SK-N-SH (cell line): ENCODE measurements around the gene EIF1. TPM values are rescaled to one million over a fixed set of nuclear protein-coding genes. Genes with fewer than 3 reads are reported as not detected.

ENCODE experiments used
- CTCF ChIA-PET: fragments of 300-600, 350-600 bp; formaldehyde crosslinking; extraction: SDS; loops from one replicate; lab custom pipeline; 2021; lab: Yijun Ruan, JAX
- POLR2A ChIA-PET: fragments of 350-600 bp; sonication (Branson Sonifier 250); formaldehyde crosslinking; extraction: SDS; loops from one replicate; lab custom pipeline; 2020; ENCODE audit warnings: antibody characterized with exemption, inconsistent platforms; lab: Yijun Ruan, JAX
- DNase-seq: peaks from one replicate; pipeline ENCODE4 v3.0.0; 2012
- H2AFZ ChIP-seq: fragments of 200-600 bp; sonication (generic); 2 replicates; pipeline ENCODE4 v1.8.1; 2016; ENCODE audit warnings: antibody characterized with exemption, mild to moderate bottlenecking, low read depth
- H3F3A ChIP-seq: fragments of 200-600 bp; sonication (generic); replicated peaks from 2 replicates; pipeline ENCODE3; 2016; ENCODE audit warnings: antibody characterized with exemption, mild to moderate bottlenecking; ENCODE audit not compliant: insufficient read depth
- H3K27ac ChIP-seq, 2 experiments: fragments of 200-500 bp in 1 of 2; fragments of 200-600 bp in 1 of 2; sonication (Bioruptor generic) in 1 of 2; sonication (generic), shearing (Covaris generic) in 1 of 2; 2 replicates each; pipeline versions ENCODE4 v1.5.1 to v1.6.1; 2014 to 2016; ENCODE audit warnings: low read depth in 2 of 2, inconsistent platforms in 1 of 2, low read length in 1 of 2, mild to moderate bottlenecking in 1 of 2, mixed read lengths in 1 of 2
- H3K27me3 ChIP-seq: fragments of 200-600 bp; sonication (generic), shearing (Covaris generic); 2 replicates; pipeline ENCODE4 v1.6.1; 2016; ENCODE audit warnings: mixed run types; ENCODE audit not compliant: insufficient read depth
- H3K36me3 ChIP-seq, 2 experiments: fragments of 200-500 bp in 1 of 2; fragments of 200-600 bp in 1 of 2; sonication (Bioruptor generic) in 1 of 2; sonication (generic) in 1 of 2; replicated peaks in 1 of 2; 2 replicates each; pipeline versions ENCODE3 to v1.5.1; 2014 to 2016; ENCODE audit warnings: low read length in 1 of 2, mild to moderate bottlenecking in 1 of 2; ENCODE audit not compliant: insufficient read depth in 2 of 2, control insufficient read depth in 1 of 2
- H3K4me1 ChIP-seq, 2 experiments: fragments of 200-500 bp in 1 of 2; fragments of 200-600 bp in 1 of 2; sonication (Bioruptor generic) in 1 of 2; sonication (generic), shearing (Covaris generic) in 1 of 2; 2 replicates each; pipeline versions ENCODE4 v1.5.1 to v1.6.1; 2014 to 2016; ENCODE audit warnings: low read depth in 1 of 2, low read length in 1 of 2, mixed run types in 1 of 2; ENCODE audit not compliant: insufficient read depth in 2 of 2, control insufficient read depth in 1 of 2
- H3K4me2 ChIP-seq: fragments of 200-600 bp; sonication (generic), shearing (Covaris generic); 2 replicates; pipeline ENCODE4 v1.6.1; 2017; ENCODE audit warnings: mixed run types
- H3K4me3 ChIP-seq, 2 experiments: fragments of 200-500 bp in 1 of 2; fragments of 200-600 bp in 1 of 2; sonication (Bioruptor generic) in 1 of 2; sonication (generic), shearing (Covaris generic) in 1 of 2; 2 replicates each; pipeline versions ENCODE4 v1.5.1 to v1.8.1; 2014 to 2016; ENCODE audit warnings: low read depth in 2 of 2, inconsistent platforms in 1 of 2, low read length in 1 of 2, mild to moderate bottlenecking in 1 of 2, mixed read lengths in 1 of 2, moderate library complexity in 1 of 2
- H3K79me2 ChIP-seq: fragments of 200-600 bp; sonication (generic); 2 replicates; pipeline ENCODE4 v1.8.1; 2017; ENCODE audit warnings: mild to moderate bottlenecking; ENCODE audit not compliant: insufficient read depth
- H3K9ac ChIP-seq: fragments of 200-600 bp; sonication (generic); 2 replicates; pipeline ENCODE4 v1.6.1; 2017; ENCODE audit warnings: mixed run types
- H3K9me2 ChIP-seq: fragments of 200-600 bp; sonication (generic); 2 replicates; pipeline ENCODE4 v1.6.1; 2017; ENCODE audit warnings: mixed run types
- H3K9me3 ChIP-seq: fragments of 200-600 bp; sonication (generic); 2 replicates; pipeline ENCODE4 v1.6.1; 2017; ENCODE audit warnings: mixed run types, mild to moderate bottlenecking, moderate library complexity
- H4K20me1 ChIP-seq: fragments of 200-600 bp; sonication (generic); 2 replicates; pipeline ENCODE4 v1.6.1; 2017; ENCODE audit warnings: mild to moderate bottlenecking, mixed run types; ENCODE audit not compliant: insufficient read depth
- CHD2 ChIP-seq: fragments of 150-350 bp; IDR thresholded peaks from 2 replicates; pipeline ENCODE4 v1.6.1; 2018; ENCODE audit warnings: low read length; ENCODE audit not compliant: partially characterized antibody
- CTCF ChIP-seq: fragments of 200-600 bp; sonication (generic); IDR thresholded peaks from 2 replicates; pipeline ENCODE4 v1.6.1; 2017; ENCODE audit warnings: antibody characterized with exemption, mild to moderate bottlenecking, moderate library complexity
- FOXJ3 ChIP-seq: sonication (generic); formaldehyde crosslinking; IDR thresholded peaks from 2 replicates; pipeline ENCODE4 v1.5.1; 2020; ENCODE audit warnings: mild to moderate bottlenecking, missing genetic modification reagents
- FOXM1 ChIP-seq: IDR thresholded peaks from 2 replicates; pipeline ENCODE4 v1.4.0; 2012; ENCODE audit warnings: low read depth, mild to moderate bottlenecking
- MEF2A ChIP-seq: IDR thresholded peaks from 2 replicates; pipeline ENCODE4 v1.4.0; 2012; ENCODE audit warnings: low read depth, borderline replicate concordance
- PBX3 ChIP-seq: IDR thresholded peaks from 2 replicates; pipeline ENCODE4; 2012
- POLR2AphosphoS5 ChIP-seq: IDR thresholded peaks from 2 replicates; pipeline ENCODE4 v1.6.1; 2012; ENCODE audit warnings: low read depth, low read length
- SMC3 ChIP-seq: IDR thresholded peaks from 2 replicates; pipeline ENCODE4 v1.6.1; 2012; ENCODE audit warnings: low read depth, low read length, improper control_type of control experiment
- TAF1 ChIP-seq: IDR thresholded peaks from 2 replicates; pipeline ENCODE4 v1.6.1; 2012; ENCODE audit warnings: low read depth, mild to moderate bottlenecking, low read length, moderate library complexity, borderline replicate concordance
- TCF12 ChIP-seq: IDR thresholded peaks from 2 replicates; pipeline ENCODE4 v1.4.0; 2012
- USF2 ChIP-seq: fragments of 150-350 bp; IDR thresholded peaks from 2 replicates; pipeline ENCODE4 v1.6.1; 2017; ENCODE audit warnings: antibody characterized with exemption, low read length, low read depth, borderline replicate concordance
- YY1 ChIP-seq: IDR thresholded peaks from 2 replicates; pipeline ENCODE4 v1.4.0; 2012; ENCODE audit warnings: low read depth, mild to moderate bottlenecking
- ZBTB33 ChIP-seq: IDR thresholded peaks from 2 replicates; pipeline ENCODE4 v1.4.0; 2012; ENCODE audit warnings: low read depth, borderline replicate concordance
- WGBS: methylation state at CpG from one replicate; pipeline ENCODE4 v1.1.6; 2017; ENCODE audit warnings: low lambda C conversion rate; 5-methylcytosine and 5-hydroxymethylcytosine counted together
- polyA plus RNA-seq, 3 experiments: library from polyadenylated mRNA; depleted of rRNA; stranded (reverse); fragments of >200 nt; gene quantifications; 2 replicates each; pipeline ENCODE4 v1.2.3, GENCODE V29; 2012
- TF ChIP-seq, protein P1 (sequence below): IDR thresholded peaks from 2 replicates; pipeline ENCODE4 v1.6.1; 2012; ENCODE audit warnings: mild to moderate bottlenecking, low read depth, low read length, moderate library complexity
- TF ChIP-seq, protein P2 (sequence below): IDR thresholded peaks from 2 replicates; pipeline ENCODE4 v1.4.0; 2012; ENCODE audit warnings: low read depth, borderline replicate concordance

EIF1 gene
- polyA plus RNA-seq, 1 of the 3 experiments (the other 2 are of a cell fraction): 300 TPM

DNA sequence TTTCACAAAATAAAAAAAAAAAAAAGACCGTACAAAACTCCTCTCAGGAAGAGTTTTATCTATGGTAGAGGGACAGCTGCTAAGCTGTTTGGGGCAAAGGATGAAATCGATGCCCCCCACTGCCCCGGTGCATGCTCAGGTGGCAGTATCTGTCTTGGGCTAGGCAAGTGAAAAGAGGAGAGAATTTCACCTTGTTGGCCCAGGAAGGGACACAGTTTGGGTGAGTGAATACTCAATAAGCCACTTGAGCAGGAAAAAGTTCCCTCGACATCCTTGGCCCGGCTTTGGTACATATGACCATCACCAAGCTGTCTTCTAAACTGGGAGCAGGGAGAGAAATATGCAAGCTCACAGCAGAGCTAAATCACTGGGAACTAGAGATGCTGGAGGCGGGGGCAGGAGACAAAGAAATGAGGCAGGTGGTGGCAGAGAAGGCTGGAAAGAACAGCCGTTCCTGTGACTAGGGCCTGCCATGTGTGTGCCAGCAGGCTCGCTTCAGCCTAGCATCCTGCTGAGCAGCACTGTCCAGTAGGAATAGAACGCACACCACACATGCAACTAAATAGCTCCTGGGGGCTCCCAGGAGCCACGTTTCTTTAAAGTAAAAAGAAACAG, 8.2 kb upstream of the EIF1 start:
- H4K20me1 ChIP-seq: no peaks in the 10 kb centered on the region
- H3K9me3 ChIP-seq: no peaks in the 10 kb centered on the region
- H3K9ac ChIP-seq: no peak overlapping the region
- 83% methylated on average over 10 of the region's 10 CpGs for WGBS
- H3K4me1 ChIP-seq: peaks cover 0 to 14% of the 10 kb centered on the region in 2 experiments; a peak in 1 of 4 replicates
- no peak overlapping the region for H2AFZ ChIP-seq
- no peaks in the 10 kb centered on the region for H3F3A ChIP-seq
- no peak overlapping the region for H3K4me2 ChIP-seq
- H3K36me3 ChIP-seq: no peaks in the 10 kb centered on the region
- no peak overlapping the region for H3K27ac ChIP-seq
- ChIA-PET CTCF (interaction anchor here (0.9 to 18.0 kb wide), 7 partner anchors 9 to 877 kb away, joined by 3 to 235 read pairs (median 3); partner anchors contain the start of gene EIF1), POLR2A (interaction anchor here (0.6 to 1.6 kb wide), 2 partner anchors 8 to 10 kb away, joined by 4 to 8 read pairs; partner anchors contain the start of gene EIF1)
- DNase-seq: no peak
- no peaks in the 10 kb centered on the region for H3K79me2 ChIP-seq
- no peak overlapping the region for H3K4me3 ChIP-seq
- TF ChIP-seq TCF12 (no peak), POLR2AphosphoS5 (no peak), FOXJ3 (CRISPR knock-in tag) (no peak), ZBTB33 (no peak), SMC3 (no peak), MEF2A (no peak), CHD2 (no peak)
- TF ChIP-seq, protein P1, sequence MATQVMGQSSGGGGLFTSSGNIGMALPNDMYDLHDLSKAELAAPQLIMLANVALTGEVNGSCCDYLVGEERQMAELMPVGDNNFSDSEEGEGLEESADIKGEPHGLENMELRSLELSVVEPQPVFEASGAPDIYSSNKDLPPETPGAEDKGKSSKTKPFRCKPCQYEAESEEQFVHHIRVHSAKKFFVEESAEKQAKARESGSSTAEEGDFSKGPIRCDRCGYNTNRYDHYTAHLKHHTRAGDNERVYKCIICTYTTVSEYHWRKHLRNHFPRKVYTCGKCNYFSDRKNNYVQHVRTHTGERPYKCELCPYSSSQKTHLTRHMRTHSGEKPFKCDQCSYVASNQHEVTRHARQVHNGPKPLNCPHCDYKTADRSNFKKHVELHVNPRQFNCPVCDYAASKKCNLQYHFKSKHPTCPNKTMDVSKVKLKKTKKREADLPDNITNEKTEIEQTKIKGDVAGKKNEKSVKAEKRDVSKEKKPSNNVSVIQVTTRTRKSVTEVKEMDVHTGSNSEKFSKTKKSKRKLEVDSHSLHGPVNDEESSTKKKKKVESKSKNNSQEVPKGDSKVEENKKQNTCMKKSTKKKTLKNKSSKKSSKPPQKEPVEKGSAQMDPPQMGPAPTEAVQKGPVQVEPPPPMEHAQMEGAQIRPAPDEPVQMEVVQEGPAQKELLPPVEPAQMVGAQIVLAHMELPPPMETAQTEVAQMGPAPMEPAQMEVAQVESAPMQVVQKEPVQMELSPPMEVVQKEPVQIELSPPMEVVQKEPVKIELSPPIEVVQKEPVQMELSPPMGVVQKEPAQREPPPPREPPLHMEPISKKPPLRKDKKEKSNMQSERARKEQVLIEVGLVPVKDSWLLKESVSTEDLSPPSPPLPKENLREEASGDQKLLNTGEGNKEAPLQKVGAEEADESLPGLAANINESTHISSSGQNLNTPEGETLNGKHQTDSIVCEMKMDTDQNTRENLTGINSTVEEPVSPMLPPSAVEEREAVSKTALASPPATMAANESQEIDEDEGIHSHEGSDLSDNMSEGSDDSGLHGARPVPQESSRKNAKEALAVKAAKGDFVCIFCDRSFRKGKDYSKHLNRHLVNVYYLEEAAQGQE: no peak
- no peaks in the 10 kb centered on the region; the same call in 1 of the 2 replicates for H3K27me3 ChIP-seq
- no peaks in the 10 kb centered on the region for H3K9me2 ChIP-seq

GRCh38 chr17:41681776-41682175, 6.9 kb upstream of the EIF1 start:
- POLR2A ChIA-PET: no interaction called here
- Histone ChIP-seq H3K27me3 (no peaks in the 10 kb centered on the region; the same call in 1 of the 2 replicates), H3K9me3 (no peaks in the 10 kb centered on the region), H2AFZ (no peak overlapping the region), H4K20me1 (no peaks in the 10 kb centered on the region), H3K27ac (no peak overlapping the region), H3K36me3 (no peaks in the 10 kb centered on the region), H3F3A (no peaks in the 10 kb centered on the region), H3K9ac (no peak overlapping the region), H3K4me3 (no peak overlapping the region), H3K79me2 (no peaks in the 10 kb centered on the region), H3K9me2 (no peaks in the 10 kb centered on the region), H3K4me2 (no peak overlapping the region), H3K4me1 (peaks cover 0 to 14% of the 10 kb centered on the region in 2 experiments; a peak in 1 of 4 replicates)
- 85% methylated on average over 3 of the region's 3 CpGs for WGBS
- DNase-seq: no peak
- CTCF ChIA-PET: interaction anchor here (1.3 to 18.0 kb wide), 5 partner anchors 8 to 132 kb away, joined by 3 to 235 read pairs (median 9); partner anchors contain the start of gene EIF1
- TF ChIP-seq YY1 (no peak), CTCF (no peak), CHD2 (no peak), MEF2A (no peak), TAF1 (no peak), FOXM1 (no peak), PBX3 (no peak), USF2 (no peak)
- TF ChIP-seq, protein P2, sequence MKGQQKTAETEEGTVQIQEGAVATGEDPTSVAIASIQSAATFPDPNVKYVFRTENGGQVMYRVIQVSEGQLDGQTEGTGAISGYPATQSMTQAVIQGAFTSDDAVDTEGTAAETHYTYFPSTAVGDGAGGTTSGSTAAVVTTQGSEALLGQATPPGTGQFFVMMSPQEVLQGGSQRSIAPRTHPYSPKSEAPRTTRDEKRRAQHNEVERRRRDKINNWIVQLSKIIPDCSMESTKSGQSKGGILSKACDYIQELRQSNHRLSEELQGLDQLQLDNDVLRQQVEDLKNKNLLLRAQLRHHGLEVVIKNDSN: no peak
